CD14-positive monocyte (primary cell): ENCODE data around the gene ME2. TPM values are rescaled to one million over a fixed set of nuclear protein-coding genes. Genes with fewer than 3 reads are reported as not detected.
A peak's percentile ranks its signal among the peaks of the same experiment; 100 is the strongest.

Source experiments
- DNase-seq, 3 donors: peaks; one replicate each; pipeline ENCODE4 v3.0.0-alpha.2; 2011 to 2022
- H2AFZ ChIP-seq: 2 replicates; pipeline ENCODE4 v1.6.0; 2012; ENCODE audit warnings: mild to moderate bottlenecking, low read depth, low read length, inconsistent platforms; ENCODE audit not compliant: insufficient read depth, poor library complexity, severe bottlenecking
- H3K27ac ChIP-seq, 2 donors: 1 replicate in 1 of 2; 2 replicates in 1 of 2; pipeline ENCODE4 v1.5.1; 2012 to 2013; ENCODE audit warnings: low read length in 2 of 2, control low read depth in 1 of 2, inconsistent platforms in 1 of 2, low read depth in 1 of 2, mild to moderate bottlenecking in 1 of 2
- H3K27me3 ChIP-seq, 2 donors: one replicate each; pipeline versions ENCODE4 v1.6.0 to v1.6.1; 2011 to 2013; ENCODE audit warnings: low read length in 2 of 2; ENCODE audit not compliant: control insufficient read depth in 2 of 2, insufficient read depth in 2 of 2
- H3K36me3 ChIP-seq, 2 donors: replicated peaks in 1 of 2; 1 replicate in 1 of 2; 2 replicates in 1 of 2; pipeline versions ENCODE4 v1.5.1 to v1.6.1; 2012 to 2013; ENCODE audit warnings: low read length in 2 of 2, control low read depth in 1 of 2, inconsistent platforms in 1 of 2, mild to moderate bottlenecking in 1 of 2; ENCODE audit not compliant: insufficient read depth in 2 of 2, control insufficient read depth in 1 of 2
- H3K4me1 ChIP-seq, 2 donors: 1 replicate in 1 of 2; 2 replicates in 1 of 2; pipeline versions ENCODE4 v1.5.1 to v1.6.1; 2012 to 2013; ENCODE audit warnings: low read length in 2 of 2, control low read depth in 1 of 2, inconsistent platforms in 1 of 2, mild to moderate bottlenecking in 1 of 2, moderate library complexity in 1 of 2; ENCODE audit not compliant: insufficient read depth in 2 of 2, control insufficient read depth in 1 of 2
- H3K4me2 ChIP-seq: replicated peaks from 2 replicates; pipeline ENCODE3; 2012; ENCODE audit warnings: low read length, moderate library complexity, mild to moderate bottlenecking; ENCODE audit not compliant: poor library complexity, severe bottlenecking; ENCODE audit errors: extremely low read depth
- H3K4me3 ChIP-seq, 3 experiments: fragments of 200-600 bp in 1 of 3; sonication (generic) in 1 of 3; replicated peaks in 1 of 3; 1 replicate in 2 of 3; 2 replicates in 1 of 3; pipeline ENCODE4 v1.5.1; 2011 to 2013; ENCODE audit warnings: low read length in 3 of 3, mild to moderate bottlenecking in 3 of 3, control low read depth in 2 of 3, low read depth in 2 of 3, inconsistent platforms in 1 of 3, moderate library complexity in 1 of 3
- H3K79me2 ChIP-seq: 2 replicates; pipeline ENCODE4 v1.6.0; 2012; ENCODE audit warnings: mild to moderate bottlenecking, control low read depth, inconsistent platforms, low read length, moderate library complexity; ENCODE audit not compliant: insufficient read depth
- H3K9ac ChIP-seq: 2 replicates; pipeline ENCODE4 v1.6.0; 2017; ENCODE audit warnings: low read length, mild to moderate bottlenecking; ENCODE audit not compliant: insufficient read depth, poor library complexity, severe bottlenecking
- H3K9me3 ChIP-seq, 2 donors: replicated peaks in 1 of 2; 1 replicate in 1 of 2; 2 replicates in 1 of 2; pipeline versions ENCODE4 v1.5.1 to v1.6.1; 2012 to 2013; ENCODE audit warnings: low read length in 2 of 2, control low read depth in 1 of 2; ENCODE audit not compliant: control insufficient read depth in 1 of 2, insufficient read depth in 1 of 2
- H4K20me1 ChIP-seq: 2 replicates; pipeline ENCODE4 v1.6.0; 2012; ENCODE audit warnings: mild to moderate bottlenecking, low read length, control low read depth, moderate library complexity; ENCODE audit not compliant: insufficient read depth
- H3K27ac Mint-ChIP-seq, 7 donors: one replicate each; pipeline ENCODE4 v1.8.0; 2020; ENCODE audit warnings: mild to moderate bottlenecking in 7 of 7, mixed read lengths in 7 of 7, moderate library complexity in 6 of 7, inconsistent platforms in 2 of 7
- H3K27me3 Mint-ChIP-seq, 3 donors: one replicate each; pipeline ENCODE4 v1.8.0; 2021 to 2022; ENCODE audit warnings: low read depth in 3 of 3, mild to moderate bottlenecking in 3 of 3, mixed read lengths in 3 of 3, moderate library complexity in 3 of 3, inconsistent platforms in 1 of 3
- H3K36me3 Mint-ChIP-seq, 2 donors: one replicate each; pipeline ENCODE4 v1.8.0; 2020; ENCODE audit warnings: mixed read lengths in 2 of 2, inconsistent platforms in 1 of 2, mild to moderate bottlenecking in 1 of 2
- H3K4me1 Mint-ChIP-seq: one replicate; pipeline ENCODE4 v1.8.0; 2020; ENCODE audit warnings: mild to moderate bottlenecking, mixed read lengths
- H3K4me3 Mint-ChIP-seq, 2 donors: one replicate each; pipeline ENCODE4 v1.8.0; 2020; ENCODE audit warnings: mild to moderate bottlenecking in 2 of 2, mixed read lengths in 2 of 2, moderate library complexity in 1 of 2
- H3K9me3 Mint-ChIP-seq, 7 donors: one replicate each; pipeline ENCODE4 v1.8.0; 2020 to 2022; ENCODE audit warnings: mixed read lengths in 7 of 7, mild to moderate bottlenecking in 6 of 7, moderate library complexity in 6 of 7, inconsistent platforms in 2 of 7
- CTCF ChIP-seq: fragments of 200-600 bp; IDR thresholded peaks from one replicate; pipeline ENCODE4 v1.8.0; 2022; ENCODE audit warnings: antibody characterized with exemption, mild to moderate bottlenecking
- WGBS: methylation state at CpG from one replicate; pipeline ENCODE4 v1.1.5; 2013; ENCODE audit warnings: missing lambda C conversion rate; ENCODE audit not compliant: insufficient coverage; 5-methylcytosine and 5-hydroxymethylcytosine counted together
- intact Hi-C, 2 donors: fragments of 100-400 bp; cut with micrococcal nuclease; formaldehyde crosslinking; loops; one replicate each; pipeline versions ENCODE4 v1.15.0 to v1.15.1; 2023
- polyA plus RNA-seq, 3 donors: library from polyadenylated mRNA; depleted of rRNA in 1 of 3; unstranded in 2 of 3; stranded (reverse) in 1 of 3; fragments of 300-500 nt in 2 of 3; fragments of >200 nt in 1 of 3; fragmentation: Illumina TruSeq in 2 of 3; gene quantifications; 1 replicate in 2 of 3; 2 replicates in 1 of 3; pipeline ENCODE4 v1.2.3, GENCODE V29; 2012 to 2021

The ME2 gene
- polyA plus RNA-seq, 3 donors = 48.7 to 93.8 (median 71.7) TPM

DNA sequence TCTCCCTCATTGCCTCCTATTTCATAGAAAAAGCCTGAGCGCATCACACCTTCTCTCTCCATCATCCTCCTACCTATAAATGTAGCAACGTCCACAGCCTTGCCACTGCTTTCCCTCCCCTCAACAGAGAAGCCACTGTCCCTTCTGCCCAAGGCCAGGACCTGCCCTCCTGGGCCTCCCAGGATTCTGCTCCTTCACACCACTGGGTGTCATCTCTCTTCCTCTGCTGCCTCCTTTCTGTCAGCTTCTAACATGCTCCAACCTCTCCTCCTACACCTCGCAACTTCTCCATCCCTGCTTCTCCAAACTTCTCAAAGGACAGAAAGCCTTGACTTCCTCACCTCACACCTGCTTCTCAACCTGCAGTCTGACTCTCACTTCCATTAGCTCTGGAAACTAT is 21.2 kb upstream of the ME2 start:
- H3K36me3 Mint-ChIP-seq = peaks cover 0 to 1% of the 10 kb centered on the region in 2 donors
- no peaks in the 10 kb centered on the region for H3K27me3 ChIP-seq
- H3K4me1 Mint-ChIP-seq = peaks cover 69% of the 10 kb centered on the region
- intact Hi-C loops = no loop called here
- no peaks in the 10 kb centered on the region for H3K9me3 ChIP-seq
- DNase-seq = no peak
- H3K27me3 Mint-ChIP-seq = peaks cover 1 to 6% (median 2%) of the 10 kb centered on the region in 3 donors
- H3K4me2 ChIP-seq = no peak overlapping the region
- H3K36me3 ChIP-seq = no peaks in the 10 kb centered on the region
- peaks cover 59 to 61% of the 10 kb centered on the region in 2 donors for H3K4me1 ChIP-seq
- H3K79me2 ChIP-seq = no peaks in the 10 kb centered on the region
- 78% methylated on average over 3 of the region's 3 CpGs for WGBS
- H3K27ac Mint-ChIP-seq = peak overlapping the region in 4 of 7 donors; percentile 5 to 73 (median 17)
- no peak overlapping the region for H3K4me3 Mint-ChIP-seq
- H4K20me1 ChIP-seq = no peaks in the 10 kb centered on the region
- H3K4me3 ChIP-seq = no peak overlapping the region
- no peaks in the 10 kb centered on the region for H3K9me3 Mint-ChIP-seq
- H2AFZ ChIP-seq = no peak overlapping the region
- no peak for TF ChIP-seq CTCF
- no peak overlapping the region for H3K27ac ChIP-seq
- H3K9ac ChIP-seq = no peak overlapping the region

- H3K9me3 Mint-ChIP-seq = no peaks in the 10 kb centered on the region
Measured at GRCh38 chr18:50859793-50860555, 18.9 kb upstream of the ME2 start.

More at GRCh38 chr18:50859793-50860555, 18.9 kb upstream of the ME2 start:
- Mint-ChIP-seq H3K4me1 (peaks cover 58% of the 10 kb centered on the region), H3K36me3 (no peaks in the 10 kb centered on the region), H3K27ac (peak overlapping the region in 2 of 7 donors; percentile 22 to 37), H3K27me3 (peaks cover 0 to 2% (median 1%) of the 10 kb centered on the region in 3 donors), H3K4me3 (no peak overlapping the region)
- no peaks in the 10 kb centered on the region for H3K79me2 ChIP-seq
- intact Hi-C loops = no loop called here
- no peaks in the 10 kb centered on the region for H4K20me1 ChIP-seq
- no peak for DNase-seq
- H3K4me1 ChIP-seq = peaks cover 45 to 50% of the 10 kb centered on the region in 2 donors
- H3K4me2 ChIP-seq = no peak overlapping the region
- H3K27ac ChIP-seq = no peak overlapping the region
- TF ChIP-seq CTCF = no peak
- no peaks in the 10 kb centered on the region for H3K36me3 ChIP-seq
- H3K9ac ChIP-seq = no peak overlapping the region
- H2AFZ ChIP-seq = no peak overlapping the region
- no peaks in the 10 kb centered on the region for H3K27me3 ChIP-seq
- H3K9me3 ChIP-seq = no peaks in the 10 kb centered on the region
- no peak overlapping the region for H3K4me3 ChIP-seq
